ENCODE measurements around the gene CHGA.

Gene CHGA

GRCh38 chr14:92888896-92889295 is 34.1 kb upstream of the CHGA start:
- Histone ChIP-seq H3F3A (ENCODE audit: control insufficient read depth, insufficient read depth) (no peaks in the 10 kb centered on the region), H3K9me2 (replicated peaks; ENCODE audit: control insufficient read depth, low read length) (no peaks in the 10 kb centered on the region), H3K27me3 (ENCODE audit: control insufficient read depth, low read length) (no peaks in the 10 kb centered on the region), H4K20me1 (ENCODE audit: control insufficient read depth, insufficient read depth, low read depth, low read length) (no peaks in the 10 kb centered on the region), H3K36me3 (ENCODE audit: control insufficient read depth, low read length) (no peaks in the 10 kb centered on the region), H3K27ac (ENCODE audit: low read depth, low read length) (no peak overlapping the region), H3K4me3 (ENCODE audit: low read length) (no peak overlapping the region), H3K79me2 (ENCODE audit: control insufficient read depth, low read length) (no peaks in the 10 kb centered on the region), H3K4me1 (ENCODE audit: control insufficient read depth, low read length) (no peaks in the 10 kb centered on the region), H3K4me2 (ENCODE audit: low read length) (no peak overlapping the region), H3K9me3 (ENCODE audit: control insufficient read depth, insufficient read depth, low read length) (no peaks in the 10 kb centered on the region)
- TF ChIP-seq EZH2phosphoT487 (IDR thresholded peaks at IDR 0.05; ENCODE audit: borderline replicate concordance, low read length) (no peak), CTCF (IDR thresholded peaks at IDR 0.05; ENCODE audit: low read depth, low read length, poor library complexity, severe bottlenecking) (no peak)

- Histone ChIP-seq H3K36me3 (ENCODE audit: control insufficient read depth, low read length) (no peaks in the 10 kb centered on the region), H3K27me3 (ENCODE audit: control insufficient read depth, low read length) (no peaks in the 10 kb centered on the region), H3K4me2 (ENCODE audit: low read length) (no peak overlapping the region), H3K27ac (ENCODE audit: low read depth, low read length) (no peak overlapping the region), H3K9me3 (ENCODE audit: control insufficient read depth, insufficient read depth, low read length) (no peaks in the 10 kb centered on the region), H3K4me3 (ENCODE audit: low read length) (no peak overlapping the region), H3K79me2 (ENCODE audit: control insufficient read depth, low read length) (no peaks in the 10 kb centered on the region), H3K9me2 (replicated peaks; ENCODE audit: control insufficient read depth, low read length) (no peaks in the 10 kb centered on the region), H3K4me1 (ENCODE audit: control insufficient read depth, low read length) (no peaks in the 10 kb centered on the region), H3F3A (ENCODE audit: control insufficient read depth, insufficient read depth) (no peaks in the 10 kb centered on the region), H4K20me1 (ENCODE audit: control insufficient read depth, insufficient read depth, low read depth, low read length) (no peaks in the 10 kb centered on the region)
- TF ChIP-seq CTCF (IDR thresholded peaks at IDR 0.05; ENCODE audit: low read depth, low read length, poor library complexity, severe bottlenecking) (no peak), EZH2phosphoT487 (IDR thresholded peaks at IDR 0.05; ENCODE audit: borderline replicate concordance, low read length) (no peak)
These were observed 31.9 kb upstream of the CHGA start for GRCh38 chr14:92890830-92891588.

GRCh38 chr14:92892589-92892988 is 30.4 kb upstream of the CHGA start:
- Histone ChIP-seq H3K4me1 (ENCODE audit: control insufficient read depth, low read length) (no peaks in the 10 kb centered on the region), H3K36me3 (ENCODE audit: control insufficient read depth, low read length) (no peaks in the 10 kb centered on the region), H3K4me2 (ENCODE audit: low read length) (no peak overlapping the region), H3F3A (ENCODE audit: control insufficient read depth, insufficient read depth) (no peaks in the 10 kb centered on the region), H3K4me3 (ENCODE audit: low read length) (no peak overlapping the region), H3K27ac (ENCODE audit: low read depth, low read length) (no peak overlapping the region), H3K79me2 (ENCODE audit: control insufficient read depth, low read length) (no peaks in the 10 kb centered on the region), H3K9me3 (ENCODE audit: control insufficient read depth, insufficient read depth, low read length) (no peaks in the 10 kb centered on the region), H3K9me2 (replicated peaks; ENCODE audit: control insufficient read depth, low read length) (no peaks in the 10 kb centered on the region), H4K20me1 (ENCODE audit: control insufficient read depth, insufficient read depth, low read depth, low read length) (no peaks in the 10 kb centered on the region), H3K27me3 (ENCODE audit: control insufficient read depth, low read length) (no peaks in the 10 kb centered on the region)
- TF ChIP-seq CTCF (IDR thresholded peaks at IDR 0.05; ENCODE audit: low read depth, low read length, poor library complexity, severe bottlenecking) = no peak
- no peak for TF ChIP-seq EZH2phosphoT487 (IDR thresholded peaks at IDR 0.05; ENCODE audit: borderline replicate concordance, low read length)

All from DOHH2 (cell line).